HG03558 (cell line): Measurements from ENCODE around the gene ALCAM.

Experiments used
- ATAC-seq: cut with Tn5 transposase; IDR thresholded peaks from one replicate; pipeline ENCODE4 v1.9.1; 2021; ENCODE audit warnings: moderate number of reproducible peaks; ENCODE audit not compliant: unreplicated experiment; ENCODE audit errors: extremely low read depth

ALCAM gene

DNA sequence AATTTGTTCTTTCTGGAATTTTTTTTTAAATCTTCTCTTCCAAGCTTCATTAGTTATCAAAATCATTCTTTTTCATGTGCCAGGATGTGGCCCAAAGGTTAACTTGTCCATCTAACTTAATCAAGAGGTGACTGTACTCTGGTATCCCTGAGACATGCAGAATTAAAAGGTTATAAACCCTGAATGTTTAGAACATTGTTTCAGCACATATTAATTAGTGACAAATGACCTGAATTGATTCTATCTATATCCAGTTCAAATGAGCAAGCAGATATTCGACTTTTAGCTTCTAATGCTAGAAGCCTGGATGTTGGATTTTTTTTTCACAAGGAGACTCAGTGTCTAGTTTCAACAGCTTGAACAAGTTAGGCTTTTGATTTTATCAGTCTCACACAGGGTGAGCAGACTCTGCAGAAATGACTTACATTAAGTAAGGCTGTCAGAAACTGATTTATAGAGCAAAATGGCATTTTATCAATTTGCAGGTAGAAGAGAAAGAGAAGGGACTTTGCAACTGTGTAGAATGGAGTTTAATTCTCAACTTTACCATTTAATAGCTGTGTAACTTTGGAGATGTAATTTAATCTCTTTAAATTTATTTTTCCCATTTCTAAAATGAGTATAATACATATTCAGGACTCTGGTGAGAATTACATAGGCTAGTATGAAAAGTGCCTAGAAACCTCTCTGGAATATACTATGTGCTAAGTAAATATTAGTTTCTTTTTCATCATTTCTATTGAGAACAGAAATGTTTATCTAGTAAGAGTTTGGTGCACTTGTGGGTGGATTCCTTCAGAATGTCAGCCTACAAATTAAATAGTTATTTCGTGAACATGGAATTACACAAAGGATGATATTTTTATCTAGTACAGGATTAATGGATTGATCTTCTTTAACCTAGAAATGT is 100.0 kb downstream of the ALCAM start:
- ATAC-seq = no peak

DNA sequence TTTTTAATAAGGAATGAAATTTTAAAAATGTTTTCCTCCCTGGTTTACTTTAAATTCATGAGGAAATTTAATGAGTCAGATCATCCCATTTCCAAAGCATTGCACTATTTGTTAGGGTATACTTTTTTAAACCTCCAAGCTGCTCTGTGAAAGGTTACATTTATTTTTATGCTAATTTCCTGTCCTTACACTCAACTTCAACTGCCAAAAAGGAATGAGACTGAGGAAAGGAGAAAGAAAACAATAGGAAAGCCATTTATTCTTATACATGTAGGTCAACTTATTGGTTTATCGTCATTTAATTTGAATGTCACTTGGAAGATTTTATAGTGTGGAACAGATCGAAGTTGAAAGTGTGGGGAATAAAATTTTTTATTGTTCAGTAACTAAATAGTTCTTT is 104.1 kb downstream of the ALCAM start:
- no peak for ATAC-seq

GRCh38 chr3:105473521-105474223 is 107.0 kb downstream of the ALCAM start:
- peak; percentile 62 for ATAC-seq

- no peak for ATAC-seq
Measured at GRCh38 chr3:105480768-105481167, 114.1 kb downstream of the ALCAM start.

GRCh38 chr3:105483476-105483875 is 116.8 kb downstream of the ALCAM start:
- ATAC-seq = no peak

DNA sequence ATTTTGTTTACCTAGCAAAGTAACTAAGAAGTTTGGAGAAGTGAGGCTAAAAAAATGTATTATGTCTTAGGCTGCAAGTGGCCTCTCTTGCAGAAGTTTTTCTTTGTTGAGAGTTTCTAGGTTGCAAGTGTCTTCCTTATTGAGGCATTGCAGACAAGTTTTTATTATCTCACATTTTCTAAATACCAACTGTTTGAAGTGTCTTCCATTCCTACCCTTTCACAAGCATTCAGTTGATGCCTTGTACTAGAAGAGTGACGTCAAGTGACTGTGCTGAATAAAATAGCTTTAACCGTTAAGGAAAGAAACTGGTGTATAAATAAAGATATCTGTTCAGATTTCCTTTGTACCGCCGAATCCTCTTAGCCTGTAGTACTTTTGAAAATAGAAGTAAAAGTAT is 123.3 kb downstream of the ALCAM start:
- ATAC-seq = no peak

DNA sequence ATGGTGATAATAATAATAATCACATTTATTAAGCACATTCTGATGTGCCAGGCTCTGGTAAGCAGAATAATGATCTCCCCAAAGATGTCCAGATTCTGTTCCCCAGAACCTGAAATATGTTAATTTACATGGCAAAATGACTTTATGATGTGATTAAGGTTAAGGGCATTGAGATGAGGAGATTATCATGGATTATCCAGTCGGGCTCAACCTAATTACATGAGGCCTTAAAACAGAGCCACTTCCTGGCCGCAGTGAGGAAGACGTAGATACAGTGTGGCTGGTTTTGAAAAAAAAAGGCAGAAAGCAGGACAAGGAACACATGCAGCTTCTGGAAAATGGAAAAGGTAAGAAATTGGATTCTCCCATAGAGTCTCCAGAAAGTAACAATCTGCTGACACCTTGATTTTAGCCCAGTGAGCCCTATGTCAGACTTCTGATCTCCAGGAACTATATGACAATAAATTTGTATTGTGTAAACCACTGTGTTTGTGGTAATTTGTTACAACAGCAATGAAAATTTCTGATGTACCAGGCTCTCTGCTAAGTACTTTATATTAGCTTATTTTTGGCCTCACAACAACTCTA is 126.7 kb downstream of the ALCAM start:
- ATAC-seq = no peak

GRCh38 chr3:105495021-105495420 is 128.3 kb downstream of the ALCAM start:
- ATAC-seq = no peak

DNA sequence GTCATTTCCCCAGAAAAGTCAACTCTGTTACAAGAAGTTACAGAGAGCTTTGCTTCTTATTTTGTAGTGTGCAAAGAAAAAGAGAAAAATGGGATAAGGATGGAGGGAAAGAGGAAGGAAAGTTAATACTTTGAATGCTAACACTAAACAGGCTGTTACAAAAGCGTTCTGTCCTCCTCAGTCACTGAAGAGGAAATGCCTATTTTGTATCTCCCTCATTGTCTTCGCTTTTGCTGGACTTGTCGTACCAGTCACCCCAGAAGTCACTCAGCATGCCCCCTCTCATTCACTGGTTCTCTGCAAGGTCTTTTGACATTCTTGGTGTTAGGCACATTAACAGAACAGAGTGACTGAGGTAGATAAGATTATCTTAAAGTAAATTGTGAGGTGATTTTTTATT is 129.6 kb downstream of the ALCAM start:
- ATAC-seq = no peak

DNA sequence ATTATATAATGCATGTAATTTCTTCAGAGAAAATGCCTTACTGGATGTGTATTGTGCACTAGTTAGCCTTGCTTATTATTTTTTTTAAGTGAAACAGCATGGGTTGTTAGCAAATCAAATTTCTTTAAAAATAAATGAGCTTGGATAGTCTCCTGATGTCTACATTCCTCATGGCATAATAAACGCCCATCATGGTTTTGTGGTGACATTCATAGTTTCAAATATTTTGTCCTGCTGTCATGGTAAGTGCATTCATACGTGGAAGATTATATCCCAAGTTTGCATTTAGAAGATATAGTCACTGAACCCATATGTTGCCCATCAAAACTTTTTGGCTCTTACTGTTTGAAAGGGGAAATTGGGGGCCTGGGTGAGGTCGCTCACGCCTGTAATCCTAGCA is 130.7 kb downstream of the ALCAM start:
- no peak for ATAC-seq

DNA sequence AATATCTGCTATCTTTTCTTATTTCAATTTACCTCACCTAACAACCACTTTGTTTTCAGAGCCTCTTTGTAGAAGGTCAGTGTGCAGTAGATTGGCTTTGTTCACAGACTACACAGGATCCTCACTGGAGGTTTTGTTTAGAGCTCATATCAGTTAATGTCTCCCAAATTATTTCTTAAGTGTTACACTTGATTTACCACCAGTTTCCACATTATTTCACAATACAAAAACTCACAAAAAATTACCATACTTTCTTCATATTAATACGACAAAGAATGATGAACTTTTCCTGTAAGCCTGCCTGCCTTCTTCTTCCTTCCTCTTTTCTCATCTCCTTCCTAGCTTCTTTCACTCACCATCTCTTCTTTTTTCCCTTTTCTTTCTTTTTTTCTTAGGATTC is 133.3 kb downstream of the ALCAM start:
- no peak for ATAC-seq

GRCh38 chr3:105502333-105502732 is 135.6 kb downstream of the ALCAM start:
- no peak for ATAC-seq

DNA sequence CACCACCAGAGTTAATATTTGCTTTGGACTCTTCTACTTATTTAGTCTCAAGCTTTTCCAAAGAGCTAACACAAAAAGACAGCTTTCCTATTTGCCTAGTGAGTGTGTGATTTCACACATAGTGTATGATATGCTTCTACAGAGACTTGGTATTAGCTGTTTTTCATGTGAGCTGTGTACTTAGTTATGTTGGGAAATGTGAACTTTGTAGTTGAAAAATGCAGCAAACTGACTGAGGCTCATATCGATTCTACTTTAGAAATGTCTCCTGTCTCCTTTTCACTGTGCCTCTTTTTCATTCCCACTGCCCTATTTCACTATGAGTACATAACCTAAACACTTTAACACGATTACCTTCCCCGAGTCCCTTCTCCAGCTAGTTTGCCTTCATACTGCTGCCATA is 136.5 kb downstream of the ALCAM start:
- no peak for ATAC-seq

GRCh38 chr3:105504440-105504951 is 137.8 kb downstream of the ALCAM start:
- ATAC-seq = no peak

- no peak for ATAC-seq
Measured at GRCh38 chr3:105505170-105505569, 138.5 kb downstream of the ALCAM start.

DNA sequence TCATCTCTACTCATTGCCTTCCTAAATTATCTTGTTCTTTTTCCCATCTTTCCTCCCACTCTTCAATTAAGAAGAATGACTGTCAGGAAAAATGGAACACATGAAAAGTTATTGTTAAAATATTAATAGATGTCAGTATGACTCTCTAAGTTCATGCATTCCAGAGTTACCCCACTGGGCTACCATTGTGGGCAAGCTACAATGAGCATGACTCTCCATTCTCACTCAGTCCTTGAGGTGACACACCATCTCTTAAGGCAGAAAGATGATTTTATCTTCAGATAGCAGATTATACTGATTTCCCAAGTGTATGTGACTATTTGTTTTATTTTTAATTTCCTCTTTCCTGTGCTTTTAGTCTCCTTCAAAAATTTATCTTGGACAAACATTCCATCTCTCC is 144.3 kb downstream of the ALCAM start:
- no peak for ATAC-seq

GRCh38 chr3:105512061-105512460 is 145.4 kb downstream of the ALCAM start:
- ATAC-seq = no peak

GRCh38 chr3:105513042-105513441 is 146.3 kb downstream of the ALCAM start:
- ATAC-seq = no peak

DNA sequence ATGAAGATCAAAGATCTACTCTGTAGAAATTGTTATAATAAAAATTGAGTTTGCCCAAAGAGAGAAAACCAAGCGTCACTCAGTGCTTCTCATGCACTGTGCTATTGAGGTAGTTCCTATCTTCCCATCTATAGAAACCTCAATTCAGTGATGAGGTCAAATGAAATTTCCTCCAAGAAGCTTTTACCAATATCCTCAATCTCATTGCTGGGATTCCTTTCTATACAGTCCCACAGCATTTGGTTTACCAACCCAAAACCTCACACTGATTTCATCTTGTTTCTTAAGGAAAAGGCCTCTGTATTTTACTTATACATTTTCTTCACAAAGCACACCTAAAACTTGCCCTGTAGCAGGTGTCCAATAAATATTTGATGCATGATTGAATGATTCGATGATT is 147.2 kb downstream of the ALCAM start:
- ATAC-seq = no peak

GRCh38 chr3:105515372-105515771 is 148.7 kb downstream of the ALCAM start:
- no peak for ATAC-seq

DNA sequence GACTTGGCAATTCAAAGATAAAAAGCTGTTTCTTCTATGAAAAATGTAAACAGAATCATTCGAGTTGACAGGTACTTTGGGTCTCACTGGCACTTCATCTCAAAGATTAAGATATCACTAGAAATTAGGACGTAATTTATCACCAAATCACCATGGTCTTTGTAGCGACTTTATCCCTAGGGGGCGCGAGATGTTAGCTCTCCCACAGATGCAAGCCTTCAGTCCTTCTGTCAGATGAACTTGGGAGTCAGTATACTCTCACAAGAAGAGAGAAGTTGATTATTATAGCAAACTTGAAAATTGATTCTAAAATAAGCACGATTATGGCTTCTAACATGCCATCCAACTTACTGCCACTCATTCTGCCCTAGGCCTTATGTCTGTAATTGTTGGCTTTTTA is 150.3 kb downstream of the ALCAM start:
- ATAC-seq = no peak
